SK-MEL-5 (cell line): ENCODE data around the gene SUMO2. TPM values are rescaled to one million over a fixed set of nuclear protein-coding genes. Genes with fewer than 3 reads are reported as not detected.
"Not testable (repeated sequence)": the region's sequence is repeated elsewhere in the genome, so short reads cannot be mapped to it uniquely, and the experiment has no call there.

ENCODE experiments used
- DNase-seq: peaks from one replicate; pipeline ENCODE4 v3.0.0-alpha.2; 2016; ENCODE audit warnings: low read depth, low spot score
- in situ Hi-C: cut with HindIII; loops from 2 replicates; pipeline ENCODE4 v1.10.0; 2016; ENCODE audit warnings: low sequenced_read_pairs, high pct_unique_total_duplicates, low pct_unique_long_range_greater_than_20kb
- total RNA-seq: library from RNA; depleted of rRNA; stranded (reverse); fragments of >200 nt; shearing (Covaris generic); gene quantifications from 2 replicates; pipeline ENCODE4 v1.2.3, GENCODE V29; 2014

The SUMO2 gene
- total RNA-seq, 1 experiment from 2014 or later, result 206 TPM

- DNase-seq, in situ Hi-C loops: not testable (repeated sequence)
Observed at GRCh38 chr17:75132018-75133000, 50.5 kb downstream of the SUMO2 start.

GRCh38 chr17:75131278-75132017 is 51.3 kb downstream of the SUMO2 start, which contains the start of gene NT5C:
TSS of gene NT5C (minus strand) at chr17:75131742. CDS start at chr17:75131707, 35 bp downstream.
- DNase-seq, result peak; percentile 77
- in situ Hi-C loops, result no loop called here

- in situ Hi-C loops, result no loop called here
- DNase-seq, result peak; percentile 81
Observed at GRCh38 chr17:75130632-75131277, 52.0 kb downstream of the SUMO2 start.

- no peak for DNase-seq
- in situ Hi-C loops, result no loop called here
Observed at GRCh38 chr17:75130059-75130631, 52.6 kb downstream of the SUMO2 start.

- in situ Hi-C loops, result no loop called here
Observed at GRCh38 chr17:75129576-75129975, 53.2 kb downstream of the SUMO2 start.

GRCh38 chr17:75128694-75129505 is 53.9 kb downstream of the SUMO2 start:
- in situ Hi-C loops, result no loop called here
- DNase-seq, result no peak

More at GRCh38 chr17:75129576-75129975, 53.2 kb downstream of the SUMO2 start:
- DNase-seq, result no peak

- in situ Hi-C loops, DNase-seq: not testable (repeated sequence)
Observed at GRCh38 chr17:75127936-75128335, 54.8 kb downstream of the SUMO2 start.

GRCh38 chr17:75126954-75127353 is 55.8 kb downstream of the SUMO2 start:
- no peak for DNase-seq
- in situ Hi-C loops, result no loop called here

- DNase-seq, result no peak
- in situ Hi-C loops, result no loop called here
Observed at GRCh38 chr17:75125984-75126383, 56.8 kb downstream of the SUMO2 start.

GRCh38 chr17:75124819-75125162 is 58.0 kb downstream of the SUMO2 start:
- DNase-seq, result no peak
- in situ Hi-C loops, result no loop called here

- in situ Hi-C loops, result no loop called here
- no peak for DNase-seq
Observed at GRCh38 chr17:75124041-75124818, 58.5 kb downstream of the SUMO2 start.

GRCh38 chr17:75118307-75118706 is 64.5 kb downstream of the SUMO2 start:
- no peak for DNase-seq
- in situ Hi-C loops, result no loop called here

GRCh38 chr17:75116737-75117136 is 66.0 kb downstream of the SUMO2 start:
- DNase-seq, result no peak
- in situ Hi-C loops, result no loop called here
